H9 (cell line): ENCODE data around the gene DSCAM. TPM values are rescaled to one million over a fixed set of nuclear protein-coding genes. Genes with fewer than 3 reads are reported as not detected.

Experiments used
- DNase-seq: peaks from one replicate; pipeline ENCODE4 v3.0.0-alpha.2; 2017
- H2AFZ ChIP-seq: one replicate; pipeline ENCODE4 v1.6.1; 2013; ENCODE audit warnings: mild to moderate bottlenecking, low read length, control low read depth, moderate library complexity
- H2AK5ac ChIP-seq: 2 replicates; pipeline ENCODE4 v1.6.1; 2013; ENCODE audit warnings: low read length, control low read depth, mixed read lengths; ENCODE audit not compliant: insufficient read length
- H2BK120ac ChIP-seq: one replicate; pipeline ENCODE4 v1.6.1; 2013; ENCODE audit warnings: low read depth, mild to moderate bottlenecking, low read length, control low read depth, inconsistent platforms; ENCODE audit not compliant: poor library complexity, severe bottlenecking
- H2BK12ac ChIP-seq: 2 replicates; pipeline ENCODE4 v1.6.1; 2013; ENCODE audit warnings: low read length, control low read depth, mixed read lengths, low read depth; ENCODE audit not compliant: insufficient read length
- H2BK15ac ChIP-seq: 2 replicates; pipeline ENCODE4 v1.6.1; 2013; ENCODE audit warnings: low read depth, low read length, control low read depth
- H2BK20ac ChIP-seq: one replicate; pipeline ENCODE4 v1.6.1; 2013; ENCODE audit warnings: low read depth, mild to moderate bottlenecking, low read length, control low read depth, inconsistent platforms; ENCODE audit not compliant: poor library complexity, severe bottlenecking
- H2BK5ac ChIP-seq: 2 replicates; pipeline ENCODE4 v1.6.1; 2013; ENCODE audit warnings: low read length, control low read depth, mixed read lengths; ENCODE audit not compliant: insufficient read length
- H3K14ac ChIP-seq: 2 replicates; pipeline ENCODE4 v1.6.1; 2013; ENCODE audit warnings: low read length, control low read depth; ENCODE audit not compliant: insufficient read depth
- H3K18ac ChIP-seq: 2 replicates; pipeline ENCODE4 v1.6.1; 2013; ENCODE audit warnings: low read depth, mild to moderate bottlenecking, mixed read lengths, low read length, control low read depth; ENCODE audit not compliant: insufficient read length
- H3K23ac ChIP-seq: 2 replicates; pipeline ENCODE4 v1.6.1; 2013; ENCODE audit warnings: low read length, control low read depth, mixed read lengths, low read depth; ENCODE audit not compliant: insufficient read length
- H3K23me2 ChIP-seq: 2 replicates; pipeline ENCODE4 v1.6.1; 2013; ENCODE audit warnings: low read depth, mild to moderate bottlenecking, mixed read lengths, low read length, control low read depth; ENCODE audit not compliant: insufficient read length, poor library complexity, severe bottlenecking
- H3K27ac ChIP-seq: 2 replicates; pipeline ENCODE4 v1.5.1; 2013; ENCODE audit warnings: low read length, control low read depth, mixed read lengths, low read depth; ENCODE audit not compliant: insufficient read length
- H3K27me3 ChIP-seq: 2 replicates; pipeline ENCODE4 v1.6.1; 2013; ENCODE audit warnings: low read length, control low read depth, inconsistent platforms; ENCODE audit not compliant: insufficient read depth
- H3K4ac ChIP-seq: 2 replicates; pipeline ENCODE4 v1.6.1; 2013; ENCODE audit warnings: low read depth, mild to moderate bottlenecking, control low read depth, inconsistent platforms, low read length, moderate library complexity
- H3K4me1 ChIP-seq: 2 replicates; pipeline ENCODE4 v1.6.1; 2013; ENCODE audit warnings: low read length, control low read depth, inconsistent platforms; ENCODE audit not compliant: insufficient read depth
- H3K4me2 ChIP-seq: 2 replicates; pipeline ENCODE4 v1.6.1; 2013; ENCODE audit warnings: low read length, control low read depth, mixed read lengths; ENCODE audit not compliant: insufficient read length, insufficient read depth
- H3K56ac ChIP-seq: 2 replicates; pipeline ENCODE4 v1.6.1; 2013; ENCODE audit warnings: low read depth, mild to moderate bottlenecking, mixed read lengths, low read length, control low read depth; ENCODE audit not compliant: insufficient read length
- H3K79me1 ChIP-seq: 2 replicates; pipeline ENCODE4 v1.6.1; 2013; ENCODE audit warnings: low read depth, mild to moderate bottlenecking, moderate library complexity, low read length, control low read depth, inconsistent platforms; ENCODE audit not compliant: insufficient read depth, poor library complexity, severe bottlenecking
- H3K79me2 ChIP-seq: 2 replicates; pipeline ENCODE4 v1.6.1; 2013; ENCODE audit warnings: low read length, control low read depth, inconsistent platforms; ENCODE audit not compliant: insufficient read depth
- H3K9ac ChIP-seq: 2 replicates; pipeline ENCODE4 v1.6.1; 2013; ENCODE audit warnings: low read length, control low read depth, mixed read lengths; ENCODE audit not compliant: insufficient read length; ENCODE audit errors: extremely low read depth
- H3K9me3 ChIP-seq: one replicate; pipeline ENCODE4 v1.6.1; 2013; ENCODE audit warnings: low read depth, low read length, inconsistent platforms; ENCODE audit not compliant: control insufficient read depth
- H3T11ph ChIP-seq: one replicate; pipeline ENCODE4 v1.6.1; 2013; ENCODE audit warnings: mild to moderate bottlenecking, low read length, control low read depth, inconsistent platforms
- H4K20me1 ChIP-seq: one replicate; pipeline ENCODE4 v1.6.1; 2013; ENCODE audit not compliant: control insufficient read depth, insufficient read length, insufficient read depth
- H4K5ac ChIP-seq: 2 replicates; pipeline ENCODE4 v1.6.1; 2013; ENCODE audit warnings: low read depth, mild to moderate bottlenecking, mixed read lengths, low read length, control low read depth; ENCODE audit not compliant: insufficient read length
- H4K8ac ChIP-seq: replicated peaks from 2 replicates; pipeline ENCODE4 v1.6.1; 2013; ENCODE audit warnings: low read length, control low read depth, mixed read lengths, low read depth; ENCODE audit not compliant: insufficient read length
- H4K91ac ChIP-seq: 2 replicates; pipeline ENCODE4 v1.6.1; 2013; ENCODE audit warnings: low read depth, mild to moderate bottlenecking, moderate library complexity, mixed read lengths, low read length, control low read depth; ENCODE audit not compliant: insufficient read length
- H3K27ac Mint-ChIP-seq, 3 experiments: 2 replicates in 2 of 3; 3 replicates in 1 of 3; pipeline ENCODE4 v1.8.0; 2020 to 2021; ENCODE audit warnings: mixed read lengths in 3 of 3, mild to moderate bottlenecking in 1 of 3, moderate library complexity in 1 of 3
- H3K27me3 Mint-ChIP-seq: 2 replicates; pipeline ENCODE4 v1.8.0; 2021; ENCODE audit warnings: low read depth, mild to moderate bottlenecking, moderate library complexity, mixed read lengths
- H3K36me3 Mint-ChIP-seq, 3 experiments: 2 replicates in 2 of 3; 3 replicates in 1 of 3; pipeline ENCODE4 v1.8.0; 2020 to 2021; ENCODE audit warnings: low read depth in 3 of 3, mixed read lengths in 3 of 3; ENCODE audit not compliant: insufficient read depth in 1 of 3
- H3K4me1 Mint-ChIP-seq, 2 experiments: 2 replicates each; pipeline ENCODE4 v1.8.0; 2020; ENCODE audit warnings: mixed read lengths in 2 of 2
- H3K4me3 Mint-ChIP-seq, 2 experiments: 2 replicates in 1 of 2; 3 replicates in 1 of 2; pipeline ENCODE4 v1.8.0; 2020 to 2021; ENCODE audit warnings: mild to moderate bottlenecking in 2 of 2, mixed read lengths in 2 of 2, moderate library complexity in 1 of 2
- H3K9me3 Mint-ChIP-seq, 2 experiments: 2 replicates in 1 of 2; 3 replicates in 1 of 2; pipeline ENCODE4 v1.8.0; 2020; ENCODE audit warnings: mild to moderate bottlenecking in 2 of 2, mixed read lengths in 2 of 2, moderate library complexity in 1 of 2
- WGBS: extraction: QIAGEN DNeasy Blood & Tissue Kit; methylation state at CpG from one replicate; pipeline ENCODE4 v1.1.7; 2013; ENCODE audit warnings: missing lambda C conversion rate, low lambda C conversion rate, mixed read lengths; ENCODE audit not compliant: insufficient read length; ENCODE audit errors: extremely low coverage; 5-methylcytosine and 5-hydroxymethylcytosine counted together
- total RNA-seq: library from RNA; stranded (reverse); gene quantifications from 2 replicates; pipeline ENCODE4 v1.2.1, GENCODE V29; 2021
- TF ChIP-seq, protein P1 (sequence below): fragments of 200-600 bp; sonication (generic); conservative IDR thresholded peaks from 3 replicates; pipeline ENCODE4 v1.8.0; 2021; ENCODE audit warnings: antibody characterized with exemption, mild to moderate bottlenecking

DSCAM gene
- total RNA-seq, 1 experiment from 2014 or later = 0.17 TPM

DNA sequence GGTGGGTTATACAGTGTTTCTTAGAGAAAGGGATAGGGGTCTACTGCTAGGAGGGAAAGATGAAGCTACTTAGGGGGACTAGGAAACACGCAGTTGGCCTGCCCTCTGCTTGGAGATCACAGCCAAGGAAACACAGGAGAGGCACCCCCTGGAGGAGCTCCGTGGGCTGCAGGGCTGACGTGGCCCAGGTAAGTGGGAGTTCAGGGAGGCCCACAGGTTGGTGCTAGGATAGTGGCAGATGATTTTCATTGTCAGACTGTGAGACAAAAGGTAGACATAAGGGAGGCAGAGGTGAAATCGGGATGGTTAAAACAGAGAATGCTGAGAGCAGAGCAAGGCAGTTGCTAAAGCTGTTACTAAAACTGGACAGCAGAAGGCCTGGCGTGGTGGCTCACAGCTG, 463.0 kb downstream of the DSCAM start:
- Mint-ChIP-seq H3K27me3 (no peaks in the 10 kb centered on the region), H3K36me3 (no peaks in the 10 kb centered on the region), H3K4me1 (peaks cover 4 to 5% of the 10 kb centered on the region in 2 experiments), H3K4me3 (no peak overlapping the region), H3K9me3 (no peaks in the 10 kb centered on the region; a peak in 1 of 5 replicates), H3K27ac (no peak overlapping the region)
- Histone ChIP-seq H3K56ac (no peak overlapping the region), H4K8ac (no peak overlapping the region), H3K23ac (no peak overlapping the region), H3K27me3 (no peaks in the 10 kb centered on the region), H3K79me2 (no peaks in the 10 kb centered on the region), H3K14ac (no peak overlapping the region; the same call in 1 of the 2 replicates), H4K91ac (no peak overlapping the region), H2BK5ac (no peak overlapping the region), H2AK5ac (no peak overlapping the region), H3K4ac (no peak overlapping the region), H4K20me1 (no peaks in the 10 kb centered on the region), H3K18ac (no peak overlapping the region), H2BK12ac (no peak overlapping the region), H3T11ph (no peak overlapping the region), H3K79me1 (no peaks in the 10 kb centered on the region), H4K5ac (no peak overlapping the region), H3K9ac (no peak overlapping the region), H2BK15ac (no peak overlapping the region), H2AFZ (no peak overlapping the region), H3K4me1 (no peaks in the 10 kb centered on the region; the same call in 1 of the 2 replicates), H3K4me2 (no peak overlapping the region), H3K23me2 (no peaks in the 10 kb centered on the region), H2BK20ac (no peak overlapping the region), H3K9me3 (no peaks in the 10 kb centered on the region), H2BK120ac (no peak overlapping the region), H3K27ac (no peak overlapping the region)
- no peak for DNase-seq
- TF ChIP-seq, protein P1, sequence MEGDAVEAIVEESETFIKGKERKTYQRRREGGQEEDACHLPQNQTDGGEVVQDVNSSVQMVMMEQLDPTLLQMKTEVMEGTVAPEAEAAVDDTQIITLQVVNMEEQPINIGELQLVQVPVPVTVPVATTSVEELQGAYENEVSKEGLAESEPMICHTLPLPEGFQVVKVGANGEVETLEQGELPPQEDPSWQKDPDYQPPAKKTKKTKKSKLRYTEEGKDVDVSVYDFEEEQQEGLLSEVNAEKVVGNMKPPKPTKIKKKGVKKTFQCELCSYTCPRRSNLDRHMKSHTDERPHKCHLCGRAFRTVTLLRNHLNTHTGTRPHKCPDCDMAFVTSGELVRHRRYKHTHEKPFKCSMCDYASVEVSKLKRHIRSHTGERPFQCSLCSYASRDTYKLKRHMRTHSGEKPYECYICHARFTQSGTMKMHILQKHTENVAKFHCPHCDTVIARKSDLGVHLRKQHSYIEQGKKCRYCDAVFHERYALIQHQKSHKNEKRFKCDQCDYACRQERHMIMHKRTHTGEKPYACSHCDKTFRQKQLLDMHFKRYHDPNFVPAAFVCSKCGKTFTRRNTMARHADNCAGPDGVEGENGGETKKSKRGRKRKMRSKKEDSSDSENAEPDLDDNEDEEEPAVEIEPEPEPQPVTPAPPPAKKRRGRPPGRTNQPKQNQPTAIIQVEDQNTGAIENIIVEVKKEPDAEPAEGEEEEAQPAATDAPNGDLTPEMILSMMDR = no peak
- WGBS = no CpG with 5 or more reads among the region's 5 CpGs
